IPS-20b (cell line): ENCODE data around the gene PRDM16.

Experiments
- H3K27ac ChIP-seq: one replicate; pipeline ENCODE4 v1.5.1; 2013; ENCODE audit warnings: low read length
- H3K27me3 ChIP-seq: 2 replicates; pipeline ENCODE4 v1.6.1; 2013; ENCODE audit warnings: mild to moderate bottlenecking, low read length, inconsistent platforms; ENCODE audit not compliant: insufficient read depth
- H3K36me3 ChIP-seq: 2 replicates; pipeline ENCODE4 v1.6.1; 2013; ENCODE audit warnings: low read depth, mild to moderate bottlenecking, inconsistent platforms, low read length, moderate library complexity; ENCODE audit not compliant: insufficient read depth
- H3K4me1 ChIP-seq: 2 replicates; pipeline ENCODE4 v1.6.1; 2013; ENCODE audit warnings: mild to moderate bottlenecking, control low read depth, inconsistent platforms, low read length, moderate library complexity; ENCODE audit not compliant: insufficient read depth
- H3K4me3 ChIP-seq: 2 replicates; pipeline ENCODE4 v1.5.1; 2013; ENCODE audit warnings: mild to moderate bottlenecking, low read length, inconsistent platforms
- H3K9ac ChIP-seq: 2 replicates; pipeline ENCODE4 v1.6.1; 2013; ENCODE audit warnings: low read depth, mild to moderate bottlenecking, inconsistent platforms, low read length, moderate library complexity
- H3K9me3 ChIP-seq: 2 replicates; pipeline ENCODE4 v1.6.1; 2013; ENCODE audit warnings: mild to moderate bottlenecking, low read depth, low read length, inconsistent platforms; ENCODE audit not compliant: insufficient read depth

Gene PRDM16

DNA sequence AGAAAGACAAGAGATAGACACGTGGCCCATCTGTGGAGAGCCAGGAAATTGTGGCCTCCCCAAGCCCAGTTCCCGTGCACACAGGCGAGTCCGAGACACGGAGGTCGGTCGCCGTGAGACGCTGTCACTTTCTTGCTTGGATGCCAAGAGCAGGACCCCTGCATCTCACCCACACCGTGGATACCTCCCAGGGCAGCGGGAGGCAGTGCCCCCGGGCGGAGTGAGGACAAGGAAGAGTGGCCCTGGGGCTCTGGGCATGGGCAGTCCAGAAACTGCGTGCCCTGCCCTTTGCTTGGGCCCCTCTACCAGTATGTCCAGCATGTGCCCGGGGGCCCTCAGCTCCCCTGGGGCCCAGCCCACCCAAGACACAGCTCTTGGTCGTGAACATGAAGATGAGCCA, 360.8 kb downstream of the PRDM16 start:
- H3K36me3 ChIP-seq: no peaks in the 10 kb centered on the region
- H3K4me1 ChIP-seq: no peaks in the 10 kb centered on the region
- H3K9me3 ChIP-seq: no peaks in the 10 kb centered on the region
- H3K4me3 ChIP-seq: no peak overlapping the region
- no peak overlapping the region for H3K9ac ChIP-seq
- no peaks in the 10 kb centered on the region for H3K27me3 ChIP-seq
- no peak overlapping the region for H3K27ac ChIP-seq

DNA sequence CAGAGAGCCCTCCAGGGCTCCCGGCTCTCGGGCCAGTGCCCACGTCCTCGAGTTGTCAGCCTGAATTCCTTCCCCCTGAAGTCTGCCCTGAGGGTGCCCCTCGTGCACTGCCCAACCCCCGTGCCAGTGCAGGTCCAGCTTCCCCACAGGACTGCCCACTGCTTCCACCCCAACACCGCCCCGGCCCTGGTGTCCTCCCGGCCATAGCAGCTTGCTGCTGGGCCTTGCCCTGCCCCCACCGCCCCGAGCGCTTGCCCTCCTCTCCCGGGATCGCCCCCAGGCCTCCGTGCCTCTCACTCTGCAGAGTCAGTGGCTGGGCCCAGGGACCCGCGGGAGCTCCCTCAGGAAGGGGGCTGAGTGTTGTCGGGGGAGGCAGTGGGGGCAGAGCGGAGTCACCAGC, 361.4 kb downstream of the PRDM16 start:
- Histone ChIP-seq H3K9ac (no peak overlapping the region), H3K36me3 (no peaks in the 10 kb centered on the region), H3K4me3 (no peak overlapping the region), H3K4me1 (no peaks in the 10 kb centered on the region), H3K9me3 (no peaks in the 10 kb centered on the region), H3K27me3 (no peaks in the 10 kb centered on the region), H3K27ac (no peak overlapping the region)

GRCh38 chr1:3430820-3431219, 361.8 kb downstream of the PRDM16 start:
- Histone ChIP-seq H3K36me3 (no peaks in the 10 kb centered on the region), H3K4me3 (no peak overlapping the region), H3K9me3 (no peaks in the 10 kb centered on the region), H3K9ac (no peak overlapping the region), H3K4me1 (no peaks in the 10 kb centered on the region), H3K27me3 (no peaks in the 10 kb centered on the region), H3K27ac (no peak overlapping the region)

DNA sequence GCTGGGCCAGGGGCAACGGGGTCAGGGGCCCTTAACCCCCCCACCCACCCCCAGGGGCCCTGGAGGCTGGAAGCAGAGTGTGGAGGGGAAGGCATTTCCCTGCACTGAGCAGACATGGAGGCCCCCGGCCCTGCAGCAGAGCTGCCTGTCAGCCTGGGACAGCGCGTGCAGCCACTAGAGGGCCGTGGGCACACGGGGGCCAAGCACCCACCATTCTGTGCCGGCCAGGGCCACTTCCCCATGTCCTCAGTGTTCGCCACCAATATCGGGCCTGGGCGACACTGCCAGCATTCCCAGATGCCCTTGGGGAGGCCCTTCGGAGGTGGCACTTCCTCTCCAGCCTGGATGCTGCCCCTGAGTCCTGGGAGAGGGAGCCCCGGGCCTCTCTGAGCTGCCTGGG, 362.3 kb downstream of the PRDM16 start:
- Histone ChIP-seq H3K9me3 (no peaks in the 10 kb centered on the region), H3K27me3 (no peaks in the 10 kb centered on the region), H3K4me1 (no peaks in the 10 kb centered on the region), H3K4me3 (no peak overlapping the region), H3K9ac (no peak overlapping the region), H3K36me3 (no peaks in the 10 kb centered on the region), H3K27ac (no peak overlapping the region)

DNA sequence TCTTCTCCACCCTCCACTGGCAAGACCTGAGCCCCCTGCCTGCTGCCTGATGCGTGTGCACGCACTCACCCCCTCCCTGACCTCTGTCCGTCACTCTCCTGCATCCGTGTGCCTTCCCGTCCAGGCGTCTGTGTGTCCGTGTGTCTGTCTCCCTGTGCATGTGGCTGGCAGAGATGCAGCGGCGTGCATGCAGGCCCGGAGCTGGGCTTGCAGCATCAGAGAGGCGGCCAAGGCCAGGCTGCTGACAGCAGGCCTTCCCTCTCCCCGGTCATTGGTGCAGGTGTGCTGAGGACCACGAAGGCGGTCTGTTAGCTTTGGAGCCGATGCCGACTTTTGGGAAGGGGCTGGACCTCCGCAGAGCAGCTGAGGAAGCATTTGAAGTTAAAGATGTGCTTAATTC, 362.7 kb downstream of the PRDM16 start:
- Histone ChIP-seq H3K9ac (no peak overlapping the region), H3K27ac (no peak overlapping the region), H3K9me3 (no peaks in the 10 kb centered on the region), H3K36me3 (no peaks in the 10 kb centered on the region), H3K4me1 (no peaks in the 10 kb centered on the region), H3K4me3 (no peak overlapping the region), H3K27me3 (no peaks in the 10 kb centered on the region)

GRCh38 chr1:3432306-3432705, 363.3 kb downstream of the PRDM16 start:
- H3K27me3 ChIP-seq: no peaks in the 10 kb centered on the region
- H3K27ac ChIP-seq: no peak overlapping the region

DNA sequence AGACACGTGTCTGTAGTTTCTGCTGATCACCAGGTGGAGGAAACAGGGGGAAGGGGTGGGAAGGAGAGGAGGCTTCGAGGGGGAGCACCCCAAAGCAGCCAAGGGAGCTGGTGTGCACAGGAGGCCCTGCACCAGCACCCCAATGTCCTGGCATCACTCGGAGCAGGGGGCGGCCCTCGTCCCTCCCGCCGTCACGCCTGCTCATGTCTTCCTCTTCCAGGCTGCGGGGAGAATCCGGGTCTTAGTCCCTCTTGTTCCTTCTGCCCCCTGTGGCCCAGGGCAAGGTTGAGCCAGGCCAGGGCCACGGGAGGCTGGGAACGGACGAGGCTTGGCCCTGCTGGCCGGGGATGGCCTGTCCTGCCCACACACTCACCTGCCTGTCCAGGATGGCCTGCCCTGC, 364.1 kb downstream of the PRDM16 start:
- Histone ChIP-seq H3K27ac (no peak overlapping the region), H3K36me3 (no peaks in the 10 kb centered on the region), H3K9me3 (no peaks in the 10 kb centered on the region), H3K4me1 (no peaks in the 10 kb centered on the region), H3K27me3 (no peaks in the 10 kb centered on the region), H3K9ac (no peak overlapping the region), H3K4me3 (no peak overlapping the region)

More at GRCh38 chr1:3432306-3432705, 363.3 kb downstream of the PRDM16 start:
- Histone ChIP-seq H3K36me3 (no peaks in the 10 kb centered on the region), H3K4me1 (no peaks in the 10 kb centered on the region), H3K4me3 (no peak overlapping the region), H3K9ac (no peak overlapping the region), H3K9me3 (no peaks in the 10 kb centered on the region)

GRCh38 chr1:3433596-3434320, 364.8 kb downstream of the PRDM16 start:
- no peaks in the 10 kb centered on the region for H3K27me3 ChIP-seq
- H3K36me3 ChIP-seq: no peaks in the 10 kb centered on the region
- no peak overlapping the region for H3K9ac ChIP-seq
- H3K27ac ChIP-seq: no peak overlapping the region
- no peak overlapping the region for H3K4me3 ChIP-seq
- H3K9me3 ChIP-seq: no peaks in the 10 kb centered on the region
- no peaks in the 10 kb centered on the region for H3K4me1 ChIP-seq

GRCh38 chr1:3434406-3435110, 365.6 kb downstream of the PRDM16 start:
- H3K9me3 ChIP-seq: no peaks in the 10 kb centered on the region
- H3K4me3 ChIP-seq: no peak overlapping the region
- no peaks in the 10 kb centered on the region for H3K4me1 ChIP-seq
- no peaks in the 10 kb centered on the region for H3K27me3 ChIP-seq
- no peak overlapping the region for H3K27ac ChIP-seq
- H3K36me3 ChIP-seq: no peaks in the 10 kb centered on the region
- no peak overlapping the region for H3K9ac ChIP-seq

GRCh38 chr1:3435666-3436065, 366.7 kb downstream of the PRDM16 start:
- Histone ChIP-seq H3K27me3 (no peaks in the 10 kb centered on the region), H3K4me3 (no peak overlapping the region), H3K9ac (no peak overlapping the region), H3K9me3 (no peaks in the 10 kb centered on the region), H3K36me3 (no peaks in the 10 kb centered on the region), H3K4me1 (no peaks in the 10 kb centered on the region), H3K27ac (no peak overlapping the region)

DNA sequence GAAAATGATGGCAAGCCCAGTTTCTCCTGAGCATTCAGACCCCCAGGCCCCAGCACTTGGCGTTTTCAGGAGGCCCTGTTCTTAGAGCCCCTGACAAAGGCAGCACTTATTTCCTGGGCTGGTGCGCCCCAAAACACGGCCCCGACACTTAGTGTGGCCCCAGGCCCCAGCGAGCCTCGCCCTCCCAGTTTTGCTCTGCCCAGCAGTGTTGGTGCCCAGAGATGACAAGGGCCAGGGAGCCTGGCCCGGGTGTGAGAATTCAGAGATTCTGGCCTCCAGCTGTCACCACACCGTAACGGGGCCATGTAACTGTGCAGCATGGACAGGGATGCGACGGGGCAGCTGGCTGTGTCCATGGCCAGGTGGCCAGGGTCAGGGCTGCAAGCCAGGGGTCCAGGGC, 367.4 kb downstream of the PRDM16 start:
- no peaks in the 10 kb centered on the region for H3K36me3 ChIP-seq
- H3K27me3 ChIP-seq: no peaks in the 10 kb centered on the region
- H3K27ac ChIP-seq: no peak overlapping the region
- no peak overlapping the region for H3K4me3 ChIP-seq
- no peak overlapping the region for H3K9ac ChIP-seq
- H3K4me1 ChIP-seq: no peaks in the 10 kb centered on the region
- H3K9me3 ChIP-seq: no peaks in the 10 kb centered on the region

- Histone ChIP-seq H3K36me3 (no peaks in the 10 kb centered on the region), H3K4me3 (no peak overlapping the region), H3K4me1 (no peaks in the 10 kb centered on the region), H3K27me3 (no peaks in the 10 kb centered on the region), H3K27ac (no peak overlapping the region), H3K9me3 (no peaks in the 10 kb centered on the region), H3K9ac (no peak overlapping the region)
Measured at GRCh38 chr1:3436901-3437300, 367.9 kb downstream of the PRDM16 start.
